RKO (cell line): Measurements from ENCODE around the gene TCAIM.
"Not testable (repeated sequence)": the region's sequence is repeated elsewhere in the genome, so short reads cannot be mapped to it uniquely, and the experiment has no call there.

Experiments
- DNase-seq: peaks from one replicate; pipeline ENCODE4 v3.0.0-alpha.2; 2016; ENCODE audit warnings: low spot score

The TCAIM gene

DNA sequence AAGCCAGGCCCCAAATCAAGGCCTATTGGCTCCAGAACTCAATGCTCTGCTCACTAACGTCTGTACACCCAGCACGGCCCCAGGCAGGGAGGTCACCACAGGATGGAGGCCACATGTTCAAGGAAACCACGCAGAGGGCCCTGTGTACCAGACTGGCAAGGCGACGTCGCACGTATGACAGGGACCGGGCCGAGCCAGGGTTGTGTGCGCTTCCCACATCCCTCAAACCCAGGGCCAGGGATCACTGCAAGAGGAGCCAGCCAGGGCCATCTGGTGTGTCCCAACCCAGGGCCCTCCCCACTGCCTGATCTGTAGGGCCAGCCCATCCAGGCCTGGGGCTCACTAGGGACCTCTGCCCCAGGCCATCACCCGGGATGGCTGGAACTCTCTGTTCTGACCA, 76.9 kb downstream of the TCAIM start:
- no peak for DNase-seq

DNA sequence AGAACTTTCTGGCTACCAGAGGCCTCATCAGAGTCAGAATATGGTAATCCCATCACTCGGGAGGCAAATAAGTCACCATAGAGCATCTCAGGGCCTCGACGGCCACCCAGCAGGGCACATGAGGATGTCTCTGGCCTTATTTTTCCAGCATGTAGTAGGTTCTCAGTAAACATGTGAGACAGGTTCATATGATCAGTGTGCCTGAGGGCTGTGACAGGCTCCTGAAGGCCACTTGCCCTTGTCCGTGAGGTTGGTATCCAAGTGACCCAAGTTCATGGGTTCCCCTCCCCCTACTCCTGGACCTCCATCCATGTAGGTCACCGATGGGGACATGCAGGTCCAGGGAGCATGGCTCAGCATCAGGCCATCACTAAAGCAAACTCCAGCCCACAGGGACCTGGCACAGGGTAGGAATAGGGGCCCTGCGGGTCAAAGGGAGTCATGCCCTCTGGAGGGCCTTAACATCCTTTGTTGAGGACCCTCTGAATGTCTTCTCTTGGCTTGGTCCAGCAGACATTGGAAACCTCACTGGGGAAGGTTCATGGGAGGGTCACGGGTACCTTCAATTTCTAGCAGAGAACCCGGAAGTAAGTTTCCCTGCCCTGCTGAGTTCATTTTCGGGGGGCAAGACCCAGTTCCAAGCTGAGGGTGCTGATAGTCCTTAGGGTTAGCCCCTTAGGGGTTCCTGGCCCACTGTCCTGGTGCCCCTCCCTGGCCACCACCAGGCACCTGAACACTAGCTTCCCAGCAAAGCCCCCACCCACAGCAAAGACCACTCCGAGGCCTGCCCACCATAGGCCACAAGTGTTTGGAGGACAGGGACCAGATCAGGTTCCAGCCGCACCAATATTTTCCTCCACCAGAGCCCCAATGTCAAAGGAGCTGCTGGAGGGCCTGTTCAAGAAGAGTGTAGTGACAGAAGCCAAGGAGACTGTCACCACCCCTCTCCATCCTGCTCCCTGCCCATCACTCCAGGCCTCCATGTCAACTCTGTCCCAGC, 77.8 kb downstream of the TCAIM start:
- DNase-seq = no peak

- not testable (repeated sequence) for DNase-seq
These were observed 79.6 kb downstream of the TCAIM start for GRCh38 chr3:44418118-44418517.

GRCh38 chr3:44418549-44418948, 80.0 kb downstream of the TCAIM start:
- no peak for DNase-seq

DNA sequence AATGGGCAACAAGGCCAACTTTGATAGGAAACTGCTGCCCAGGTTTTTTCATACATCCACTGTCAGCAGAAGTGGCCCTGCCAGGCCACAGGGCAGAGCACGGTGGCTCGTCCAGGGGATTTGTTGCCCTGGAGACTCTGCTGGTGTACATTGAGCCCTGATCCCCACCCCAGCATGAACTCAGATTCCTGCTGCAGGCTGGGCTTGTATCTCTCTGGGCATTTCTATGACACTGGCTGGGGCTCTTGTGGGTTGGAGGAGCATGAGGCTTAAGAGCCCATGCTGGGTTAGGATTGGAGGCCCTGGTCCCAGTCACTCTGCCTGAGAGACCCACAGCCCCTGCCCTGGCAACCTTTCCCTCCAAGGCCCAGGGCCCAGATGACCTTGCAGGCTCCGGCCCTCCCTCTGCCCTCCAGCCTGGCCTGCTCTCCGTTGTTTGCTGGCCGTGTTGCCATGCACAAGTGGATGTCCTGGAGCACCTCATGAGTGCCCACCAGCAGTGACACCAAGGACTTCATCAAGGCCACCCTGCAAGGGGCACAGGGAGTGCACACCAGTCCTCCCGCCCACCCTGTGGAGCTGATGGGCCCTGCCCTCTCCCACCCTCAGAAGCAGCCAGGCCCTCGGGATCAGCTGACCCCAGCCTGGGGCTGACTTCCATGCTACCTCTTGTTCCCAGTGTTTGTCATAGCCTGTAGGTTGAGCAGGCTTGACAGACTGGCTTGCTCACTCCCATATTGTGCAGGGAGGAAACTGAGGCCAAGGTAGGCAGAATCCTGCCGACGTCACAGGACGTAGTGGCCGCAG, 80.8 kb downstream of the TCAIM start:
- DNase-seq = no peak

- DNase-seq = no peak
These were observed 81.5 kb downstream of the TCAIM start for GRCh38 chr3:44419923-44420650.

- DNase-seq = no peak
These were observed 82.1 kb downstream of the TCAIM start for GRCh38 chr3:44420676-44421075.

DNA sequence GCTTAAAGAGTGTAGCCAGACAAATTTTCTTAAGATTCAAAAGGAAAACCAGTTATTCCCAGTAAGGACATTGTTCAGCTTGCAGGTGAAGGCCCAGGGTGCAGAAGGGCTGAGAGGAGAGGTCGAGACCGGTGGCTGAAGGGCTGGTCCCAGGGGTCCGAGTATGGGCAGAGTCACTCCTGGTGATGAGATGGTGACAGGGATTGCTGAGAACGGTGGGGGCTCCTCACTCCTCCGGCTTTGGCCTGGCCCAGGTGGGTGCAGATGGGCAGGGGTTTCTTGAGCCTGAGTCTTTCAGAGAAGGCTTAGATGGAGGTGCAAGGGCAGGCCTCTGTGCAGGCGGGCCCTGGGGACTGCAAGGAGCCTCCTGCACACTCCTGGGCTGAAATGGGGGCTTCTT, 82.7 kb downstream of the TCAIM start:
- no peak for DNase-seq

DNA sequence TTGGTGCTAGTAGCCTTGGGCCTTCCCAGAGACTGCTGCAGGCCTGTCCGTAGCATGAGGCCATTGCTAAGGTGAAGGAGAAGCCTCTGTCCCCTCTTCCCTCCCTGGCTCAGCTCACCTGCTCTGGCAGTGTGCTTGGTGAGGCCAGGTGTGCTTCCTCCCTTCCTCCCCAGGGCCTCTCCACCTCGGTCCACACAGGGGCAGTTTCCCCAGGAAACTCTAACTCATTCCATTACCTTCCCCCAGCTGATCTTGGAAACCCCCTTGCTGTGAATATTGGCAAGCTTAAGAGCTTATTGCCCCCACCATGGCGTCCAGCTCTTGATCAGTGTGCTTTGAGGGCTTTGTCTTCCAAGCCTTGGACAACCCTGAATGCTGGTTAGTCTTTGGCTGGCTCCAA, 86.2 kb downstream of the TCAIM start:
- DNase-seq = no peak

- DNase-seq = no peak
These were observed 89.1 kb downstream of the TCAIM start for GRCh38 chr3:44427683-44428082.

- no peak for DNase-seq
These were observed 90.3 kb downstream of the TCAIM start for GRCh38 chr3:44428910-44429309.

DNA sequence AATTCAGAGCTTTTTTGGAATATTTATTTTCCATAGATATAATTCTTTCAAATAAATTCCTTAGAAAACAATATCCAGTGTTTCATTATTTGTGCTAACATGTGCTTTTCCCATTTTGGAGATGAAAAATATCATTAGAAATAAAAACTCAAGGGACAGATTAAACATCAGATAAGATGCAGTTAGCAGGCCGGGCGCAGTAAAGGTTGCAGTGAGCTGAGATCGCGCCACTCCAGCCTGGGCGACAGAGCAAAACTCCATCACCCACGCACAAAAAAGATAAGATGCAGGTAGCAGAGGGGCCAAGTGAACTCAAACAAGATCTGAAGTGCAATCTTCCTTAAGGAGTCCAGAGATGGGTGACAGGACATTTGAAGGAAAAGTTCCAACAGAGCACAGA, 90.9 kb downstream of the TCAIM start:
- DNase-seq = no peak

DNA sequence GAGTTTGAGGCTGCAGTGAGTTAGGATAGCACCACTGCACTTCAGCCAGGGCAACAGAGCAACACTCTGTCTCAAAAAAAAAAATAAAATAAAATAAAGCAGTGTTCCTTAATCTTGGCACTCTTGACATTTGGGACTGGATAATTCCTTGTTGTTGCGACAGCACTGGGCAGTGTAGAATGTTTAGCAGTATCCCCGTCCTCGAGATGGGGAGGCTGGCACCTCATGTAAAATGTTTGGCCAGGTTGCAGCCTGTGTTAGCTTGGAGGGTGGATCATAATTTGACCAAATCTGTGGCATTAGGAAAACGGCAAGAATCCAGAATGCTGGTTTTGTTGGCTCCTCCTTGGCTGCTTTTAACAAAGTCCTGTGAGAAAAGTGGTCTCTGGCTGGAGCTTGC, 91.9 kb downstream of the TCAIM start:
- no peak for DNase-seq

DNA sequence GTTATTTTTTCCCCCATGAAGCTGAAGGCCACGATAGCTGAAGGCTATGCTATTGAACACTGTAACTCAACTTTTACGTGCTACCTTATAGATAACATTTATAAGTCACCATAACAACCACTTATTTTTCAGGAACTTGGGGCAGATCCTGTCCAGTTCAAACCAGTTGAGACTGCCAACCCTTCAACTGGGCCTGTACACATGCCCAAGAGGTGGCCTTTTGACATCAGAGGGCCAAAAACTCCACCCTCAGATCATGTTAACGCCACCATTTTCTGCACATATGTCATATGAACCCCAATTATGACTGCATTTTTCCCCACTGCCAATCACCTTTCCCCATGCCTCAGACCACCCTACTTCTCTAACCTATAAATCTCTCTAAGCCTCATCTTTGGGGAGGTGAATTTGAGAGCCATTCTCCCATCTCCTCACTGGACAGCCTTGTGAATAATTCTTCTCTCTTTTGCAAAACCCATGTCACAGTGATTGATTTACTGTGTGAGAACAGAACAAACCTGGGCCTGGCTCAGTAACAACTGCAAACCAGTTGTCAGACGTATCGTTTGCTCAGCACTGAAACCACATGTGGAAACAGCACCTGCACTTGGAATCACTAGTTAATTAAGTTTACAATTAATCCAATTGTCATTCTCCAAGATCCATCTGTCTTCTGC, 96.4 kb downstream of the TCAIM start:
- DNase-seq = no peak

- no peak for DNase-seq
These were observed 97.6 kb downstream of the TCAIM start for GRCh38 chr3:44436181-44436580.

- no peak for DNase-seq
These were observed 99.2 kb downstream of the TCAIM start for GRCh38 chr3:44437800-44438199.

- DNase-seq = no peak
These were observed 101.1 kb downstream of the TCAIM start for GRCh38 chr3:44439499-44440295.

GRCh38 chr3:44442596-44443309, 104.2 kb downstream of the TCAIM start:
- no peak for DNase-seq

- no peak for DNase-seq
These were observed 105.9 kb downstream of the TCAIM start for GRCh38 chr3:44444437-44444836.
